ENCODE measurements around the gene ZBTB20. TPM values are rescaled to one million over a fixed set of nuclear protein-coding genes. Genes with fewer than 3 reads are reported as not detected.

Gene ZBTB20
- total and polyA plus RNA-seq, 4 donors, result 0.74 to 77.1 (median 27.9) TPM

DNA sequence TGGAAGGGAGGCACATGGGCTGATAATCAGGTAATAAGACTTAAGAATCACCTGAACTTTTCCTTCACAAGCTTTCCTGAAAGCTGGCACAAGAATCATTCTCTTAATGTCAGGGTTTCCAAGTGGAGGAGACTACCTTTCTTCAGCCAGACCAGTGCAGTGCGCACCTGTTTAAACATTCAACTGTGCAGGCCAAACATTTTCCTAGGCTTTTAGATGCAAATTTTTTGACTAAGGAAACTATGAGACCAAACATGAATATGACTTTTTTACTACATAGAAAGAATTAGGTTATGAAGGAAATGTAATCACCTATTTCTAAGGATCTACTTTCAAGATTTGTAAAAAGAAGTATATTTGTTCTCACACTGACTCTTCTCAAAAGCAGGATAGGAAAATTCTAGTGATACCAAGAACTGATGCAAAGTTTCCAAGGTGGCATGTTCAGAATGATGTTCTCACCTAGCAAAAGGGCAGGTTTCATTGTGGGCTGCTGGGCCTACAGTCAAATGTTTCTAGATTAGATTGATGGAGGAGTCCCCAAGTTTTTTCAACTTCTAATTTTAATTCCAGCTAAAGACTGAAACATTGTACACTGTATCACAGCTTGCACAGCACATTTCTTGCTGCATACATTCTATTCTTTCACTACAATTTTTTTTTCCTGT is 514.2 kb downstream of the ZBTB20 start:
- 97 to 100% methylated on average over 1 of the region's 1 CpG for WGBS, 2 donors
- TF ChIP-seq, protein P1, sequence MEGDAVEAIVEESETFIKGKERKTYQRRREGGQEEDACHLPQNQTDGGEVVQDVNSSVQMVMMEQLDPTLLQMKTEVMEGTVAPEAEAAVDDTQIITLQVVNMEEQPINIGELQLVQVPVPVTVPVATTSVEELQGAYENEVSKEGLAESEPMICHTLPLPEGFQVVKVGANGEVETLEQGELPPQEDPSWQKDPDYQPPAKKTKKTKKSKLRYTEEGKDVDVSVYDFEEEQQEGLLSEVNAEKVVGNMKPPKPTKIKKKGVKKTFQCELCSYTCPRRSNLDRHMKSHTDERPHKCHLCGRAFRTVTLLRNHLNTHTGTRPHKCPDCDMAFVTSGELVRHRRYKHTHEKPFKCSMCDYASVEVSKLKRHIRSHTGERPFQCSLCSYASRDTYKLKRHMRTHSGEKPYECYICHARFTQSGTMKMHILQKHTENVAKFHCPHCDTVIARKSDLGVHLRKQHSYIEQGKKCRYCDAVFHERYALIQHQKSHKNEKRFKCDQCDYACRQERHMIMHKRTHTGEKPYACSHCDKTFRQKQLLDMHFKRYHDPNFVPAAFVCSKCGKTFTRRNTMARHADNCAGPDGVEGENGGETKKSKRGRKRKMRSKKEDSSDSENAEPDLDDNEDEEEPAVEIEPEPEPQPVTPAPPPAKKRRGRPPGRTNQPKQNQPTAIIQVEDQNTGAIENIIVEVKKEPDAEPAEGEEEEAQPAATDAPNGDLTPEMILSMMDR (IDR thresholded peaks at IDR 0.05; ENCODE audit: control extremely low read depth, extremely low read depth), result no peak
- Histone ChIP-seq H3K9me3 (ENCODE audit: control insufficient read depth in 4 of 4, insufficient read depth in 3 of 4, low read length in 3 of 4) (peaks cover 0 to 3% (median 0%) of the 10 kb centered on the region in 4 donors), H3K27me3 (ENCODE audit: control insufficient read depth in 3 of 3, insufficient read depth in 3 of 3, low read length in 2 of 3) (no peaks in the 10 kb centered on the region), H3K9ac (ENCODE audit: insufficient read depth in 1 of 2, low read length in 2 of 2) (no peak overlapping the region), H3K4me1 (ENCODE audit: control insufficient read depth in 5 of 5, insufficient read depth in 5 of 5, low read length in 5 of 5) (peaks cover 0 to 4% (median 1%) of the 10 kb centered on the region in 5 donors), H3K36me3 (ENCODE audit: control insufficient read depth in 4 of 4, insufficient read depth in 4 of 4, low read length in 4 of 4) (peaks cover 0 to 2% (median 0%) of the 10 kb centered on the region in 4 donors), H3K4me3 (no peak overlapping the region), H3K27ac (ENCODE audit: low read depth in 1 of 2, low read length in 1 of 2) (no peak overlapping the region)
- DNase-seq, result no peak
- no peak for ATAC-seq (ENCODE audit: insufficient read depth, low FRiP score)

- ATAC-seq (ENCODE audit: insufficient read depth, low FRiP score) (no peak), DNase-seq (peak; percentile 20 to 80 (median 60))
- H3K9me3 ChIP-seq (ENCODE audit: control insufficient read depth in 4 of 4, insufficient read depth in 3 of 4, low read length in 3 of 4), result no peaks in the 10 kb centered on the region
- no peaks in the 10 kb centered on the region for H3K36me3 ChIP-seq (ENCODE audit: control insufficient read depth in 4 of 4, insufficient read depth in 4 of 4, low read length in 4 of 4)
- peaks cover 3 to 23% (median 16%) of the 10 kb centered on the region in 5 donors for H3K4me1 ChIP-seq (ENCODE audit: control insufficient read depth in 5 of 5, insufficient read depth in 5 of 5, low read length in 5 of 5)
- no peak overlapping the region for H3K9ac ChIP-seq (ENCODE audit: insufficient read depth in 1 of 2, low read length in 2 of 2)
- H3K27ac ChIP-seq (ENCODE audit: low read depth in 1 of 2, low read length in 1 of 2), result peak overlapping the region in 1 of 2 donors; percentile 62
- 82 to 91% methylated on average over 4 of the region's 4 CpGs for WGBS, 2 donors
- no peaks in the 10 kb centered on the region for H3K27me3 ChIP-seq (ENCODE audit: control insufficient read depth in 3 of 3, insufficient read depth in 3 of 3, low read length in 2 of 3)
- H3K4me3 ChIP-seq, result no peak overlapping the region
- TF ChIP-seq, protein P1 (IDR thresholded peaks at IDR 0.05; ENCODE audit: control extremely low read depth, extremely low read depth), result no peak
These were observed 519.3 kb downstream of the ZBTB20 start for GRCh38 chr3:114627770-114628169.

GRCh38 chr3:114626751-114627150 is 520.3 kb downstream of the ZBTB20 start:
- H3K36me3 ChIP-seq (ENCODE audit: control insufficient read depth in 4 of 4, insufficient read depth in 4 of 4, low read length in 4 of 4), result no peaks in the 10 kb centered on the region
- 82 to 89% methylated on average over 4 of the region's 4 CpGs for WGBS, 2 donors
- ATAC-seq (ENCODE audit: insufficient read depth, low FRiP score) (no peak), DNase-seq (no peak)
- H3K4me1 ChIP-seq (ENCODE audit: control insufficient read depth in 5 of 5, insufficient read depth in 5 of 5, low read length in 5 of 5), result peaks cover 3 to 25% (median 16%) of the 10 kb centered on the region in 5 donors
- H3K4me3 ChIP-seq, result no peak overlapping the region
- no peaks in the 10 kb centered on the region for H3K27me3 ChIP-seq (ENCODE audit: control insufficient read depth in 3 of 3, insufficient read depth in 3 of 3, low read length in 2 of 3)
- TF ChIP-seq, protein P1 (IDR thresholded peaks at IDR 0.05; ENCODE audit: control extremely low read depth, extremely low read depth), result no peak
- H3K27ac ChIP-seq (ENCODE audit: low read depth in 1 of 2, low read length in 1 of 2), result peak overlapping the region in 1 of 2 donors; percentile 62
- no peaks in the 10 kb centered on the region for H3K9me3 ChIP-seq (ENCODE audit: control insufficient read depth in 4 of 4, insufficient read depth in 3 of 4, low read length in 3 of 4)
- no peak overlapping the region for H3K9ac ChIP-seq (ENCODE audit: insufficient read depth in 1 of 2, low read length in 2 of 2)
